Measurements from ENCODE around the gene CBX6. TPM values are rescaled to one million over a fixed set of nuclear protein-coding genes. Genes with fewer than 3 reads are reported as not detected.
A peak's percentile ranks its signal among the peaks of the same experiment; 100 is the strongest.

The CBX6 gene
- total RNA-seq, 4 donors from 2014 or later, result 47.2 to 118 (median 85.0) TPM

GRCh38 chr22:38844315-38845003, 27.6 kb downstream of the CBX6 start:
- no peaks in the 10 kb centered on the region for H3K36me3 ChIP-seq
- WGBS, 2 donors, result 36 to 54% methylated on average over 10 to 19 of the region's 22 CpGs
- no peak for TF ChIP-seq POLR2A (IDR thresholded peaks at IDR 0.05)
- TF ChIP-seq CTCF (IDR thresholded peaks at IDR 0.05), result no peak
- no peaks in the 10 kb centered on the region for H3K9me3 ChIP-seq
- no peak overlapping the region for H3K27ac ChIP-seq
- no peaks in the 10 kb centered on the region for H3K27me3 ChIP-seq
- no peak overlapping the region for H3K4me3 ChIP-seq (replicated peaks in 1 of 3)
- DNase-seq, result no peak
- peaks cover 5 to 13% of the 10 kb centered on the region in 2 donors for H3K4me1 ChIP-seq
- intact Hi-C loops (cut with DNase I), result loop anchor here (5.0 kb wide), 1 partner anchor 62 kb away; no protein-coding TSS in a partner anchor

- TF ChIP-seq POLR2A (IDR thresholded peaks at IDR 0.05), result peak in 1 of 2 donors; percentile 75
- TF ChIP-seq CTCF (IDR thresholded peaks at IDR 0.05), result peak in 1 of 6 experiments; percentile 11
- 0% methylated on average over 3 of the region's 105 CpGs; no CpG with 5 or more reads in 1 of the 2 donors for WGBS, 2 donors
- intact Hi-C loops (cut with DNase I), result loop anchor here (5.0 kb wide), 1 partner anchor 61 kb away; no protein-coding TSS in a partner anchor
- Histone ChIP-seq H3K4me1 (peaks cover 5 to 13% of the 10 kb centered on the region in 2 donors), H3K27me3 (no peaks in the 10 kb centered on the region), H3K9me3 (no peaks in the 10 kb centered on the region), H3K27ac (peak within 1 kb of the TSS in 1 of 3 donors; percentile 30), H3K36me3 (no peaks in the 10 kb centered on the region), H3K4me3 (replicated peaks in 1 of 3) (peak within 1 kb of the TSS in 1 of 3 donors; percentile 38)
- peak; percentile 63 to 68 for DNase-seq
Measured at GRCh38 chr22:38843657-38844314, 28.2 kb downstream of the CBX6 start, which contains the start of gene NPTXR. Gene NPTXR (minus strand): TSS chr22:38844028.

GRCh38 chr22:38843201-38843656, 28.8 kb downstream of the CBX6 start:
- Histone ChIP-seq H3K36me3 (no peaks in the 10 kb centered on the region), H3K4me3 (replicated peaks in 1 of 3) (peak overlapping the region in 1 of 3 donors; percentile 38), H3K4me1 (peaks cover 5 to 13% of the 10 kb centered on the region in 2 donors), H3K27me3 (no peaks in the 10 kb centered on the region), H3K9me3 (no peaks in the 10 kb centered on the region), H3K27ac (peak overlapping the region in 1 of 3 donors; percentile 30)
- no peak for TF ChIP-seq POLR2A (IDR thresholded peaks at IDR 0.05)
- peak in 3 of 6 experiments; percentile 33 to 39 (median 39) for TF ChIP-seq CTCF (IDR thresholded peaks at IDR 0.05)
- peak; percentile 60 to 61 for DNase-seq
- intact Hi-C loops (cut with DNase I), result loop anchor here (5.0 kb wide), 1 partner anchor 61 kb away; no protein-coding TSS in a partner anchor
- WGBS, 2 donors, result no CpG with 5 or more reads among the region's 68 CpGs

GRCh38 chr22:38842512-38843200, 29.4 kb downstream of the CBX6 start:
- Histone ChIP-seq H3K4me3 (replicated peaks in 1 of 3) (peak overlapping the region in 1 of 3 donors; percentile 38), H3K9me3 (no peaks in the 10 kb centered on the region), H3K27ac (peak overlapping the region in 1 of 3 donors; percentile 30), H3K27me3 (no peaks in the 10 kb centered on the region), H3K4me1 (peaks cover 5 to 13% of the 10 kb centered on the region in 2 donors), H3K36me3 (no peaks in the 10 kb centered on the region)
- WGBS, 2 donors, result 32 to 33% methylated on average over 24 of the region's 34 CpGs
- no peak for DNase-seq
- intact Hi-C loops (cut with DNase I), result loop anchor here (5.0 kb wide), 1 partner anchor 60 kb away; no protein-coding TSS in a partner anchor
- TF ChIP-seq POLR2A (IDR thresholded peaks at IDR 0.05) (no peak), CTCF (IDR thresholded peaks at IDR 0.05) (no peak)
